Activated CD4-positive, alpha-beta memory T cell treated with anti-CD3 and anti-CD28 coated beads for 36 hours (primary cell): ENCODE results near the gene HOXA5. TPM values are rescaled to one million over a fixed set of nuclear protein-coding genes. Genes with fewer than 3 reads are reported as not detected.

Experiments used
- CTCF ChIA-PET: fragments of 350-600 bp; sonication (Branson Sonifier 250); formaldehyde crosslinking; loops from one replicate; lab custom pipeline; 2021; ENCODE audit warnings: antibody characterized with exemption, inconsistent platforms; lab: Charles Lee
- POLR2A ChIA-PET: fragments of 350-600 bp; sonication (Branson Sonifier 250); formaldehyde crosslinking; loops from one replicate; lab custom pipeline; 2021; ENCODE audit warnings: antibody characterized with exemption; lab: Charles Lee
- DNase-seq: peaks from one replicate; pipeline ENCODE4 v3.0.0-alpha.2; 2020
- H3K27ac Mint-ChIP-seq: one replicate; pipeline ENCODE4 v1.8.0; 2021; ENCODE audit warnings: mixed read lengths
- H3K27me3 Mint-ChIP-seq: one replicate; pipeline ENCODE4 v1.8.0; 2021; ENCODE audit warnings: mixed read lengths
- H3K36me3 Mint-ChIP-seq: one replicate; pipeline ENCODE4 v1.8.0; 2021; ENCODE audit warnings: mixed read lengths
- H3K4me1 Mint-ChIP-seq: one replicate; pipeline ENCODE4 v1.8.0; 2021; ENCODE audit warnings: low read depth, mixed read lengths
- H3K4me3 Mint-ChIP-seq: one replicate; pipeline ENCODE4 v1.8.0; 2021; ENCODE audit warnings: mild to moderate bottlenecking, mixed read lengths
- H3K9me3 Mint-ChIP-seq: one replicate; pipeline ENCODE4 v1.8.0; 2021; ENCODE audit warnings: mixed read lengths
- intact Hi-C: fragments of 100-400 bp; cut with micrococcal nuclease; formaldehyde crosslinking; loops from one replicate; pipeline ENCODE4 v1.15.1; 2023
- total RNA-seq, 2 experiments: library from RNA; stranded (reverse); gene quantifications; one replicate each; pipeline ENCODE4 v1.2.3, GENCODE V29; 2021

Gene HOXA5
- total RNA-seq, 2 experiments from 2014 or later, result not detected

DNA sequence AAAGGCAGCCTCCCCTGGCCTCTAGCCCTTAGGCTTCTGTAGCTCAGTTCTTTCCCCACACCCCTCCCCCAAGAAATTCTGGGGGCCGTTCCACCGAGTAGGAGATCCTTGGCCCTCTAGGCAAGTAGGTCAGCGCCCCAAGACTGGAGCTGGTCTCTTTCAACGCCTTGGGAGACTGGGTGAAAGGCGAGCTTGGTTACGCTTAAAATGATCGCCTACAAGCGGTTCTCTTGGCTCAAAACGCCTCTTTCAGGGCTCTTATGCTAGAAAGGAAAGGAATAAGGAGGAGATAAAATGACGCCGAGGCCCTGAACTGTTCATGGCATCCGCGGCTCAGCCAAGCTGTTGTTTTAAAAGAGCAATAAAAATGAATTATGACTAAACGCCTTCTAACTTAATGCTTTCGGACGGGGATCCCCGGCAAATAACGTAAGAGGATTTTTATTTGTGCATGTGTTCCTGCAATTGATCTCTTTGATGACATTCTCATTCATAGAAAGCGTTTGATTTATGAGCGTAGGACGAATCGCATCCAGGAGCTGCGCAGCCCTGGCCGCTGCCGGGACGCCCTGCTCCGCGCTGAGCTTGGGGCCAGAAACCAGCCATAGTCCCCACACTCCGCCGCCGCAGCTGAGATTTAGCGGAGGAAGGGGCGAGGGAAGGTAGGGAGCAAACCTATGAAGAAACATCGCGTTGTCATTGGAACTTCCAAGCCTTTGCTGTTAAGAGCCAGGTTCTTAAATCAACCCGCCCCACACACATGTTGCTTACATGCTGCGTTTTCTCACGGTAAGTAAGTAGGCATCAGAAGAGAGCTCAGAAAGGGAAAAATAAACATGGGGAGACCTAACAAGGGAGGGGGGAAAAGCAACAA, 44.7 kb downstream of the HOXA5 start:
- no peak overlapping the region for H3K27ac Mint-ChIP-seq
- H3K27me3 Mint-ChIP-seq, result peaks cover 61% of the 10 kb centered on the region
- H3K4me1 Mint-ChIP-seq, result peaks cover 33% of the 10 kb centered on the region
- H3K9me3 Mint-ChIP-seq, result no peaks in the 10 kb centered on the region
- DNase-seq, result no peak
- ChIA-PET POLR2A (interaction anchor here (0.6 to 1.1 kb wide), 2 partner anchors 51 to 1206 kb away, joined by 3 to 4 read pairs; no protein-coding TSS in a partner anchor), CTCF (interaction anchor here (0.6 to 1.1 kb wide), 4 partner anchors 62 to 412 kb away, joined by 3 read pairs; no protein-coding TSS in a partner anchor)
- intact Hi-C loops, result loop anchor here (5.0 kb wide), 2 partner anchors 63 to 1237 kb away; no protein-coding TSS in a partner anchor
- peaks cover 11% of the 10 kb centered on the region for H3K36me3 Mint-ChIP-seq
- no peak overlapping the region for H3K4me3 Mint-ChIP-seq

DNA sequence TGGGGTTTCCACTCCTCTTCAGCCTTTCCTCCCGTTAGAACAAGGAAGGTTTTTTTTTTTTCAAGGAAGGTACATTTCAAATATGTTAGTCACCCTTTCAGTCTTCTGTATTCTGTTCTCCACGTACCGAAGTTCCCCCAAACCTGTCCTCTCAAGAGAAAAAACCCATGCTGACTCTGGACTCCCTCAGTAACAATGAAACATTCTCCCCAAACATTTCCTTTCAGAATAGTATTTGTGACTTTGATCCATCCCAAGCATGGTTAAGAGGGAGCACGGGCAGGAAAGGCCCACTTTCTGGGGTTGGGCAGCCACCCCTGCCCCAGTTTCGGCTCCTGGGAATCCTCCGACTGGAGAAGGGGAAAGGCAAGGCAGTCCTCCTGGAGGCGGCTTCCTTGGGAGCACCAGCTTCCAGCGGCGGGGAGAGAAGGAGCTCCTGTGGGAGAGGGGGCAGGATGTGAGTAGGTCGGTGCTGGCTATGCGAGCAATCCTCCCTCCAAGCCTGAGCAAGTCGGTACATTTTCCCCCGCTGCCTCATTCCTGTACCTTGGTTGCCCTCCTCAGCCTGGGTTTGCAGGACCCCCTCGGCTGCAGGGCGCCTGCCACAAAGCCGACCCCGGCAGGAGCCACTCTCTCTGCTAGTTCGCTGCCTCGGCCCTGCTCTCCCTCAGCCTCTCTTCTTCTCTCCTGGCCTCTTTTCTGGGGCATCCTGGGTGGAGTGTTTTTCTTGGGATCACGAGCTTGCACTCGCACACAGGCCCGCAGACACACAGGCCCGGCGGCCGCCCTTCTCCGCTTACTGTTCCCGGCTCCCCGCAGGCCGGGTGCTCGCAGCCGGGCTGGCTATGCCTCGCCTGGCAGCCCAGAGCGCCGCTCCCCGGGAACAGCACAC, 45.5 kb downstream of the HOXA5 start:
- POLR2A ChIA-PET, result interaction anchor here (0.6 to 1.1 kb wide), 3 partner anchors 51 to 1205 kb away, joined by 3 to 4 read pairs (median 4); no protein-coding TSS in a partner anchor
- no peak overlapping the region for H3K4me3 Mint-ChIP-seq
- H3K36me3 Mint-ChIP-seq, result peaks cover 10% of the 10 kb centered on the region
- H3K4me1 Mint-ChIP-seq, result peaks cover 27% of the 10 kb centered on the region
- no peak overlapping the region for H3K27ac Mint-ChIP-seq
- CTCF ChIA-PET, result interaction anchor here (0.7 to 2.2 kb wide), 4 partner anchors 53 to 112 kb away, joined by 3 to 10 read pairs (median 6); no protein-coding TSS in a partner anchor
- intact Hi-C loops, result loop anchor here (5.0 kb wide), 2 partner anchors 64 to 1236 kb away; no protein-coding TSS in a partner anchor
- peaks cover 58% of the 10 kb centered on the region for H3K27me3 Mint-ChIP-seq
- H3K9me3 Mint-ChIP-seq, result no peaks in the 10 kb centered on the region
- DNase-seq, result no peak

DNA sequence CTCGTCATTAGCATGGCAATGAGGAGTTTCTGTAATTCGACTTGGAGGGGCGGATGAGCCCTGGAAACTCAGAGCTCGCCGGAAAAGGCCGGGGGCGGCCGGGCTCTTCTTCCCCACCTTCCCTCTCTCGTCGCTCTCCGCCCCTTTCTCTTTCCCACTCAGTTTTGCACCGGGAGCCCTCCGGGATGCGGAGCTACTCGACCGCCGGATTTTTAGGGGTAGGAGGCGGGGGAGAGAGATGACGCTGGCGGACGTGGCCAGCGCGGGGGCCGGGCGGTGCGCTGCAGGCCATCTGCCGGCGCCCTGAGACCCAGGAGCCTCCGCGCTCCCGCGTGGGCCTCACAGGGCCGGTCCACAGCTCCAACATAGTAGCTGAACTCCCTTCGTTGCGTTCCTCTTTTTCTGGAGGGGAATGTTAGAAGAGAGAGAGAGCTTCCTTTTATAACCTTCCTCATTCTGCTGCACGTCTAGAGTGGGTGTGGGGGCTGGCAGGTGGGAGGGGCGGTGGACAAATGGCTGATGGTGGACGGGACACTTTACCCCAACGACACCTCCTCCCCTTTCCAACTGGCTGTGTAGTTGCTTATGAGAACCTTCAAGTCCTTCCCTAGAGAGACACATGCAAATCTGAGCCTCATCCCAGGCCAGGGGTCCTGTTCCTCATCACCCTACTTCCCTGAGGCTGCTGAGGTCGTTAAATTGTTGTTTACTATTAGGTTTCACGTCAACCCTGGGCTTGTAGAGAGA, 46.5 kb downstream of the HOXA5 start:
- ChIA-PET CTCF (interaction anchor here (1.3 to 2.2 kb wide), 4 partner anchors 54 to 409 kb away, joined by 4 to 10 read pairs (median 8); no protein-coding TSS in a partner anchor), POLR2A (interaction anchor here (0.7 kb wide), 1 partner anchor 52 kb away, joined by 4 read pairs; no protein-coding TSS in a partner anchor)
- Mint-ChIP-seq H3K4me1 (peaks cover 19% of the 10 kb centered on the region), H3K4me3 (peak overlapping the region; percentile 66), H3K27me3 (peaks cover 62% of the 10 kb centered on the region), H3K36me3 (peaks cover 10% of the 10 kb centered on the region), H3K27ac (no peak overlapping the region), H3K9me3 (no peaks in the 10 kb centered on the region)
- intact Hi-C loops, result loop anchor here (1.0 to 5.0 kb wide), 3 partner anchors 37 to 1235 kb away; no protein-coding TSS in a partner anchor
- DNase-seq, result no peak

DNA sequence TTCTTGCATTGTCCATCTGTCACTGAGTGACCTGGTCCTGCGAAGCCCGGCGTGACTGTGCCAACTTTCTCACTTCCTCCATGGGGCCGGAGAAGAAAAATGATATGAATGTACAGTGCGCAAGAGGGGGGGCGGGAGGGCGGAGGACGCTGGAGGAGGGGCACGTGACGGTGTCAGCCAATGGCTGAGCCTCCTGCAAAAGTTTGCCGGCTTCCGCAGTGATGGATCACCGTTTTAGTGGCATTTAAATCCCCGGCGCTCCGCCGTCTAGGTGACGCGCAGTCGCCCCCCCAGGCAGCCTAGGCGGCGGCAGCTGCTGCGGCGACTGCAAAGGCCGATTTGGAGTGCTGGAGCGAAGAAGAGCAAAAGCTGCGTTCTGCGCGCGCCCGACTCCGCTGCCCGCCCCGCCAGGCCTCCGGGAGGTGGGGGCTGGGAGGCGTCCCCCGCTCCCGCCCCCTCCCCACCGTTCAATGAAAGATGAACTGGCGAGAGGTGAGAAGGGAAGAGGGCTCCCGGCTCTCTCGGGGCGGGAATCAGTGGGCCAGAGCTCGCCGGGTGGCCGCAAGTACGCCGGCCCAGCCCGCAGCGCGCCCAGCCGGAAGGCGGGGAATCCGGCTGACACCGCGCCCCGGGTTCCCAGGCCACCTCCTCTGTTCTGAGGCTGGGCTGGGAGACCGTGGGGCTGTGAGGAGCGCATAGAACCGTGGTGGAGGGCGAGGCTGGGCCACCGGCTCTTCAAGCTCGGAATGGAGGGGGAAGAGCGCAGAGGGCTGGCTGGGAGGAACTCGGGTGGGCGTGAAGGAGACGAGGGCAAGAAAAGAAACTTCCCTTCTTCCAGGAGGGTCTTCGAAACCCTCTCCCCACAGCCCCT, 47.3 kb downstream of the HOXA5 start, which contains the start of gene HOXA1:
Gene HOXA1, minus strand, starts transcription at position 104 of the 871 bp plus-strand sequence. Its CDS starts 88 bp downstream, at position 16.
- ChIA-PET POLR2A (no interaction called here), CTCF (interaction anchor here (1.3 to 2.2 kb wide), 4 partner anchors 55 to 409 kb away, joined by 4 to 10 read pairs (median 8); no protein-coding TSS in a partner anchor)
- peak; percentile 85 for DNase-seq

DNA sequence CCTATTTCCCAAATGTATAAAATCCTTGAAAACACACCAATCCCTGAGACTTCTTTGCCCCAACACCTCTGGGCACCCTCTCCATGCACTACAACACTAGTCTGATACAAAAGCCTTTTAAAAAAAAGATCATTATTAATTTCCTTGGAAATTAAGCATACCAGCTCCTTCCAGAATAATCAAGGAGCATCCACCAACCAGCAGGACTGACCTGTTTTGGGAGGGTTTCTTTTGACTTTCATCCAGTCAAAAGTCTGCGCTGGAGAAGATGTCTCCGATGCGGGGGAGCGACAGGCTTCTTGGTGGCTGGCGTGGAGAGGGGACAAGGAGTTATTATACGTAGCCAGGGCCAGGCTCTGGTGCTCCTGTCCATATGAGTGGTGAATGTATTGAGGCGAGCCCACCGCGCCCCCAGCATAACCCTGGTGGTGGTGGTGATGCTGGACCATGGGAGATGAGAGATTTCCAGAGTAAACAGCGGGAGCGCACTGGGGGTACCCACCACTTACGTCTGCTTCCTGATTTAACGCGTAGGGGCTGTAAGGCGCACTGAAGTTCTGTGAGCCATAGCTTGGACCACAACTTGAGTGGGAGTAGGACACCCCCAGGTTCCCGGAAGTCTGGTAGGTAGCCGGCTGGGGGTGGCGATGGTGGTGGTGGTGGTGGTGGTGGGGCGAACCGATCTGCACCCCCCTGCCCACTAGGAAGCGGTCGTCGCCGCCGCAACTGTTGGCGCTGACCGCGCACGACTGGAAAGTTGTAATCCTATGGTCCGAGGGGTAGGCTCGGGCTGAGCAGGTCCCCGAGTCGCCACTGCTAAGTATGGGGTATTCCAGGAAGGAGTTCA, 48.2 kb downstream of the HOXA5 start:
- DNase-seq, result peak; percentile 40
- Mint-ChIP-seq H3K4me3 (peak overlapping the region; percentile 66), H3K9me3 (no peaks in the 10 kb centered on the region), H3K36me3 (peaks cover 2% of the 10 kb centered on the region), H3K27me3 (peaks cover 65% of the 10 kb centered on the region), H3K27ac (no peak overlapping the region), H3K4me1 (peaks cover 15% of the 10 kb centered on the region)
- ChIA-PET CTCF (interaction anchor here (2.1 kb wide), 1 partner anchor 66 kb away, joined by 10 read pairs; no protein-coding TSS in a partner anchor), POLR2A (no interaction called here)
- intact Hi-C loops, result loop anchor here (1.0 to 5.0 kb wide), 3 partner anchors 67 to 1233 kb away; partner anchors contain the start of gene SKAP2

More for the DNA sequence above, 47.3 kb downstream of the HOXA5 start, which contains the start of gene HOXA1:
- Mint-ChIP-seq H3K4me3 (peak within 1 kb of the TSS; percentile 66), H3K27me3 (peaks cover 62% of the 10 kb centered on the region), H3K4me1 (peaks cover 15% of the 10 kb centered on the region), H3K9me3 (no peaks in the 10 kb centered on the region), H3K27ac (no peak within 1 kb of the TSS), H3K36me3 (peaks cover 6% of the 10 kb centered on the region)
- intact Hi-C loops, result loop anchor here (1.0 to 5.0 kb wide), 4 partner anchors 38 to 1234 kb away; partner anchors contain the start of gene SKAP2

DNA sequence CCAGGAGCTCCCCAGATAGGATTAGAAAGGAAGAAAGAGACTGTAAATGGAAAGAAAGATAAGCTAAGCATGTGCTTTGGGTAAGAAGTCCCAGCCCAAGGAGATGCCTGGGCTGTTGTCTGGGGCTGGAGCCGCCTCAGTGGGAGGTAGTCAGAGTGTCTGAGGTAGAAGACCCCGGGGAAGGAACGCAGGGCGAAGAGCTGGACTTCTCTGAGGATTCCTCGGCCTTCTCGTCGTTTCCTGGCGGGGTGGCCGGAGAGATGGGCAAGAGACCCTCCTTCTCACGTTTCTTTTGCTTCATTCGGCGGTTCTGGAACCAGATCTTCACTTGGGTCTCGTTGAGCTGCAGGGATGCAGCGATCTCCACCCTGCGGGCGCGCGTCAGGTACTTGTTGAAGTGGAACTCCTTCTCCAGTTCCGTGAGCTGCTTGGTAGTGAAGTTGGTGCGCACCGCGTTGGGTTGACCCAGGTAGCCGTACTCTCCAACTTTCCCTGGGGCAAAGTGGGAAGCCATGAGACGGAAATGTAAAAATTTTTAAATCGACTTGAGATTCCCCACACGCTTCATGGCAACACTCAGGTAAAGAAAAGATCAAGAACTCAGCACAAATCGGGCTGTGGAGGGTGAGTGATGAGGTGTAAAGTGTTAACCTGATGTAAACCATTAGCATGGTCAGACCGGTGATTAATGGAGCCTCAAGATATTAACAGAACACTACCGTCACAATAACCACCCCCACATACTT, 49.0 kb downstream of the HOXA5 start:
- H3K36me3 Mint-ChIP-seq, result peaks cover under 1% of the 10 kb centered on the region
- no peak for DNase-seq
- no peak overlapping the region for H3K4me3 Mint-ChIP-seq
- ChIA-PET POLR2A (interaction anchor here (0.8 kb wide), 1 partner anchor 56 kb away, joined by 4 read pairs; no protein-coding TSS in a partner anchor), CTCF (no interaction called here)
- H3K27me3 Mint-ChIP-seq, result peaks cover 70% of the 10 kb centered on the region
- intact Hi-C loops, result loop anchor here (1.0 to 5.0 kb wide), 3 partner anchors 68 to 1232 kb away; partner anchors contain the start of gene SKAP2
- peaks cover 15% of the 10 kb centered on the region for H3K4me1 Mint-ChIP-seq
- no peak overlapping the region for H3K27ac Mint-ChIP-seq
- no peaks in the 10 kb centered on the region for H3K9me3 Mint-ChIP-seq

DNA sequence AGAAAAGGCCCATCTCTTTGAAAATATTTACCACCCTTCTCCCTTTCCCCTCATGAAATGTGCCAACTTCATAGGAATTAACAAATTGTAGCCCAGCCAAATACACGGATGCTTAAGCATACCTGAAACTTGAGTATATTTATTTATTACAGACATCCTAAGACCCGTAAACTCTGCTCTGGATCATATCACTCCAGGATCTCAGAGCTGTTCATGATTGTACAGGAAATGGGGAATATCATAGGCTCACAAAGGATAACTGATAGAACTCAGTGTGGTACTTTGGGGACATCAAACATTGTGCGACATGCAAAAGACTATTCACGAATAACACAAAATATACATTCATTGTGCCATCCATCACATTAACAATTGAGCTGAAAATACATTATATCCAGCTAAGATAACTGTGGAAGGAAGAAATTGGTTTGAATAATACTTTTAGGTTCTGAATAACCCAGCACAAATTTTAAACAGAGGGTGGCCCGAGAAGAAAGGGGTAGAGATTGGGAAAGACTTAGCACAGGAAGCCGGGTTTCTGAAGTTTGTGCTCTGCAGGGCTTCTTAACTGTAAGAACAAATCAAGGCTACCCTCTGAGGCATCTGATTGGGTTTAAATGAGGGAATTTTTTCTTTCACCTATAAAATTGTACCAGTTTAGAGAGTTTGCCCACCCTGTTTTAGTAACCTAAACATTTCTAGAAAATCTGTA, 50.1 kb downstream of the HOXA5 start:
- peaks cover 75% of the 10 kb centered on the region for H3K27me3 Mint-ChIP-seq
- no peak overlapping the region for H3K27ac Mint-ChIP-seq
- peaks cover 12% of the 10 kb centered on the region for H3K4me1 Mint-ChIP-seq
- no peak overlapping the region for H3K4me3 Mint-ChIP-seq
- no peaks in the 10 kb centered on the region for H3K36me3 Mint-ChIP-seq
- DNase-seq, result no peak
- ChIA-PET CTCF (interaction anchor here (1.1 kb wide), 1 partner anchor 411 kb away, joined by 3 read pairs; no protein-coding TSS in a partner anchor), POLR2A (interaction anchor here (1.0 kb wide), 1 partner anchor 8 kb away, joined by 3 read pairs; no protein-coding TSS in a partner anchor)
- no peaks in the 10 kb centered on the region for H3K9me3 Mint-ChIP-seq
- intact Hi-C loops, result no loop called here

DNA sequence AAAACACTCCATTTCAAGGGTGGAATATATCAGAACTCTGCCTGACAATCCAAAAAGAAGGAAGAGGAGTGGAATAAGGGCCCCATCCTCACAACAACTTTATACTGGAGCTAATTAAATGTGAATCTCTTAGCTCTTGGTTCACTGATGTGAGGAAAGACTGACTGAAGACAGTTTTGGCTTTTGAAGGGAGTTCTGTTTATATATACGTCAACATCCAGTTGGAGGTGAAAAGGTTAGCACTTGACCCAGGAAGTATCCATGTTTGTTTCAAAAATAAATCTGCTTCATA, 50.7 kb downstream of the HOXA5 start:
- Mint-ChIP-seq H3K27me3 (peaks cover 78% of the 10 kb centered on the region), H3K27ac (no peak overlapping the region), H3K36me3 (no peaks in the 10 kb centered on the region), H3K4me3 (no peak overlapping the region), H3K4me1 (peaks cover 13% of the 10 kb centered on the region), H3K9me3 (no peaks in the 10 kb centered on the region)
- POLR2A ChIA-PET, result interaction anchor here (1.0 kb wide), 1 partner anchor 8 kb away, joined by 3 read pairs; no protein-coding TSS in a partner anchor
- CTCF ChIA-PET, result interaction anchor here (1.1 kb wide), 1 partner anchor 411 kb away, joined by 3 read pairs; no protein-coding TSS in a partner anchor
- intact Hi-C loops, result no loop called here
- DNase-seq, result no peak
